GM13976 (cell line): Measurements from ENCODE around the gene GAB2.
A peak's percentile ranks its signal among the peaks of the same experiment; 100 is the strongest.

Source experiments
- DNase-seq: peaks from one replicate; pipeline ENCODE4 v3.0.0; 2012; ENCODE audit warnings: low spot score
- CTCF ChIP-seq: IDR thresholded peaks from 2 replicates; pipeline ENCODE4 v1.5.1; 2012; ENCODE audit warnings: borderline replicate concordance, mild to moderate bottlenecking; ENCODE audit not compliant: insufficient read depth; ENCODE audit errors: extremely low read depth, missing control alignments, control extremely low read depth
- in situ Hi-C: fragments of 300-500 bp; cut with MboI; formaldehyde crosslinking; loops from one replicate; pipeline ENCODE4 v1.12.0; 2022; ENCODE audit warnings: low sequenced_read_pairs, mixed read lengths, inconsistent platforms; ENCODE audit not compliant: unreplicated experiment

Gene GAB2

GRCh38 chr11:78386215-78386941, 31.2 kb downstream of the GAB2 start:
- no peak for TF ChIP-seq CTCF
- in situ Hi-C loops: no loop called here
- no peak for DNase-seq

GRCh38 chr11:78385205-78385604, 32.4 kb downstream of the GAB2 start:
- in situ Hi-C loops: no loop called here
- TF ChIP-seq CTCF: no peak
- DNase-seq: no peak

GRCh38 chr11:78384231-78384630, 33.4 kb downstream of the GAB2 start:
- no peak for DNase-seq
- no peak for TF ChIP-seq CTCF
- in situ Hi-C loops: no loop called here

- no peak for DNase-seq
- no peak for TF ChIP-seq CTCF
- in situ Hi-C loops: no loop called here
Measured at GRCh38 chr11:78381865-78382264, 35.8 kb downstream of the GAB2 start.

- in situ Hi-C loops: no loop called here
- no peak for TF ChIP-seq CTCF
- DNase-seq: no peak
Measured at GRCh38 chr11:78380615-78381051, 37.0 kb downstream of the GAB2 start.

GRCh38 chr11:78379039-78379670, 38.5 kb downstream of the GAB2 start:
- DNase-seq: peak; percentile 27
- TF ChIP-seq CTCF: no peak
- in situ Hi-C loops: no loop called here
